ENCODE data around the gene MICU1. TPM values are rescaled to one million over a fixed set of nuclear protein-coding genes. Genes with fewer than 3 reads are reported as not detected.

The MICU1 gene
- total and polyA plus RNA-seq, 2 of the 13 experiments (the other 11 are each of a cell fraction or from before 2014, with no cell fraction given) = 32.5 to 56.1 TPM

DNA sequence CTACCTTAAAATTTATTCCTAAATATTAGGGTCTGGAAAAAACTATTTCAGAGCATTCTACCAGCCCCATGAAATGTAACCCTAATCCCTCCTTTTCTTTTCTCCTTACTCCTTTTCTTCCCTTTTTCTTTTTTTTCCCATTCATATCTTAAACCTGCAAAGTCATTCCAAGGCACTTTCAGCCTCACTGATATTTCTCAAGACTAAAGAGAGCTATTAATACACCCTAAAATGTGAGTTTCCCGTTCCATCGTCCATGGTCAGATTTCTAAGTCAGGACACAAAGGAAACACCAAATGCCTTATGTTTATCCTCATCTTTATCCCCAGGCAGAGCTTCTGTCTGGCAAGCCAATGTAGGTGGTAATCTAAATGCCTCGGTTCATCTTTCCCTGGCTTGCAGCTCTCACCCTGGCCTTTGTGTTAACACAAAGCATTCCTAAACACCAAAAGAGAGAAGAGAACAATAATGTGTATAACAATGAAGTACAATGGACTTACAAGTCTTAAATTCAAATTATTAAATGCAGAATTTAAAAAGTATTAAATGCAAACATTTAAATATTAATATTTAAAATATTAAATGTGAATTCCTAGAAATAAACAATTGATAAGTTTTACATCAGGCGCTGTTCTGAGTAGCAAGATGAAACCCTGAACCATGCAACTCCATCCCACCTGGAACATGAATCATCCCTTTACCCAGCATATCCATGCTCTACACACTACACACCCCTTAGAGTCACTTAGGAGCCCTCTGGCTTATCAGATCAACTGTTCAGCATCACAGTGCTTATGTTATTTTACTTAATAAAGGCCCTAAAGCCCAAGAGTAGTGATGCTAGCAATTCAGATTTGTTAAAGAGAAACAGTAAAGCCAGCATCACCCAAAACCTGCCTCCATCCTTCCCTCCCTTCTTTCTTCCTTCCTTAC, 26.8 kb downstream of the MICU1 start:
- H3K4me3 ChIP-seq (replicated peaks in 1 of 3; ENCODE audit: insufficient read depth in 1 of 3, low read depth in 2 of 3, low read length in 3 of 3) = no peak overlapping the region
- intact Hi-C loops (cut with micrococcal nuclease; ENCODE audit: unreplicated experiment) = no loop called here
- ATAC-seq (no peak), DNase-seq (ENCODE audit: low spot score) (no peak), FAIRE-seq (no peak)
- H3K79me2 ChIP-seq (ENCODE audit: insufficient read depth, low read length) = peaks cover 6% of the 10 kb centered on the region
- H3K4me2 ChIP-seq (ENCODE audit: low read depth, low read length) = no peak overlapping the region
- H3K27me3 ChIP-seq (ENCODE audit: control insufficient read depth in 1 of 2, insufficient read depth in 2 of 2, low read length in 2 of 2) = no peaks in the 10 kb centered on the region
- 95% methylated on average over 4 of the region's 4 CpGs for WGBS (ENCODE audit: low lambda C conversion rate)
- no peaks in the 10 kb centered on the region for H3K9me3 ChIP-seq (ENCODE audit: low read length)
- ChIA-PET POLR2A (no interaction called here), CTCF (ENCODE audit: low intra/inter-chr PET ratio, low total read pairs) (no interaction called here)
- H3K36me3 ChIP-seq (replicated peaks in 1 of 2; ENCODE audit: control insufficient read depth in 1 of 2, insufficient read depth in 2 of 2, low read length in 2 of 2) = no peaks in the 10 kb centered on the region
- no peak overlapping the region for H3K9ac ChIP-seq (ENCODE audit: insufficient read depth, low read depth, low read length)
- H3K4me1 ChIP-seq (ENCODE audit: insufficient read depth, low read length) = peaks cover 7% of the 10 kb centered on the region
- no peak overlapping the region for H2AFZ ChIP-seq (ENCODE audit: low read length)
- BruUV-seq (replicated peaks) = no TSS peak
- H3K27ac ChIP-seq (ENCODE audit: extremely low read length, insufficient read depth, low read length) = no peak overlapping the region
- in situ Hi-C loops (cut with HindIII; ENCODE audit: extremely low pct_ligation_motif_present, low pct_unique_long_range_greater_than_20kb) = no loop called here
- H4K20me1 ChIP-seq (ENCODE audit: insufficient read depth, low read length) = no peaks in the 10 kb centered on the region
- TF ChIP-seq ZNF264 (CRISPR knock-in tag; IDR thresholded peaks at IDR 0.05) (no peak), KLF13 (CRISPR knock-in tag; IDR thresholded peaks at IDR 0.05) (no peak)
- TF ChIP-seq, protein P1, sequence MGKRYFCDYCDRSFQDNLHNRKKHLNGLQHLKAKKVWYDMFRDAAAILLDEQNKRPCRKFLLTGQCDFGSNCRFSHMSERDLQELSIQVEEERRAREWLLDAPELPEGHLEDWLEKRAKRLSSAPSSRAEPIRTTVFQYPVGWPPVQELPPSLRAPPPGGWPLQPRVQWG (CRISPR knock-in tag; IDR thresholded peaks at IDR 0.05; ENCODE audit: borderline replicate concordance, low read depth) = no peak

DNA sequence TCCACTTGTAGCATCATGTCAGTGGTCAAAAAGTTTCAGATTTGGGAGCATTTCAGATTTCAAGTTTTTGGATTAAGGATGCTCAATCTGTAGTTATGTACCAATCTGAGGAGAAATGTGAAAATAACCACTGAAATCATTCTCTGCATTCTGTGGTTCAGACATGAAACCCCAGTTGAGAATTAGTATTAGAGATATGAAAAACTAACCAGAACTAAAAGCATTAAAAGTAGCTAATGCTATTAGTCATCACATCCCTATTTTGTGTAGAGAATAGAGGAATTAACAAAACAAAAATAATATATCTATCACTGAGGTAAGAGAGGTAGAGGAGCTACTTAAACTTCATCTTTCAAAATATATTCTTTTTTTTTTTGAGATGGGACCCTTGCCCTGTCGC, 28.0 kb downstream of the MICU1 start:
- no peak overlapping the region for H2AFZ ChIP-seq (ENCODE audit: low read length)
- no peaks in the 10 kb centered on the region for H3K9me3 ChIP-seq (ENCODE audit: low read length)
- ATAC-seq (no peak), FAIRE-seq (no peak), DNase-seq (ENCODE audit: low spot score) (no peak)
- H3K27me3 ChIP-seq (ENCODE audit: control insufficient read depth in 1 of 2, insufficient read depth in 2 of 2, low read length in 2 of 2) = no peaks in the 10 kb centered on the region
- H3K9ac ChIP-seq (ENCODE audit: insufficient read depth, low read depth, low read length) = no peak overlapping the region
- intact Hi-C loops (cut with micrococcal nuclease; ENCODE audit: unreplicated experiment) (no loop called here), in situ Hi-C loops (cut with HindIII; ENCODE audit: extremely low pct_ligation_motif_present, low pct_unique_long_range_greater_than_20kb) (no loop called here)
- H3K79me2 ChIP-seq (ENCODE audit: insufficient read depth, low read length) = peaks cover 17% of the 10 kb centered on the region
- POLR2A ChIA-PET = no interaction called here
- peaks cover 18% of the 10 kb centered on the region for H3K4me1 ChIP-seq (ENCODE audit: insufficient read depth, low read length)
- H3K4me3 ChIP-seq (replicated peaks in 1 of 3; ENCODE audit: insufficient read depth in 1 of 3, low read depth in 2 of 3, low read length in 3 of 3) = no peak overlapping the region
- no peak overlapping the region for H3K27ac ChIP-seq (ENCODE audit: extremely low read length, insufficient read depth, low read length)
- CTCF ChIA-PET (ENCODE audit: low intra/inter-chr PET ratio, low total read pairs) = no interaction called here
- no peaks in the 10 kb centered on the region for H4K20me1 ChIP-seq (ENCODE audit: insufficient read depth, low read length)
- TF ChIP-seq KLF13 (CRISPR knock-in tag; IDR thresholded peaks at IDR 0.05) (no peak), ZBTB21 (CRISPR knock-in tag; IDR thresholded peaks at IDR 0.05) (no peak), ATRX (CRISPR knock-in tag; IDR thresholded peaks at IDR 0.05; ENCODE audit: borderline replicate concordance) (no peak), ZNF605 (CRISPR knock-in tag; IDR thresholded peaks at IDR 0.05) (no peak), SIX4 (CRISPR knock-in tag; IDR thresholded peaks at IDR 0.05) (no peak)
- TF ChIP-seq, protein P2, sequence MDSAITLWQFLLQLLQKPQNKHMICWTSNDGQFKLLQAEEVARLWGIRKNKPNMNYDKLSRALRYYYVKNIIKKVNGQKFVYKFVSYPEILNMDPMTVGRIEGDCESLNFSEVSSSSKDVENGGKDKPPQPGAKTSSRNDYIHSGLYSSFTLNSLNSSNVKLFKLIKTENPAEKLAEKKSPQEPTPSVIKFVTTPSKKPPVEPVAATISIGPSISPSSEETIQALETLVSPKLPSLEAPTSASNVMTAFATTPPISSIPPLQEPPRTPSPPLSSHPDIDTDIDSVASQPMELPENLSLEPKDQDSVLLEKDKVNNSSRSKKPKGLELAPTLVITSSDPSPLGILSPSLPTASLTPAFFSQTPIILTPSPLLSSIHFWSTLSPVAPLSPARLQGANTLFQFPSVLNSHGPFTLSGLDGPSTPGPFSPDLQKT (CRISPR knock-in tag; IDR thresholded peaks at IDR 0.05; ENCODE audit: borderline replicate concordance) = no peak
- TF ChIP-seq, protein P3, sequence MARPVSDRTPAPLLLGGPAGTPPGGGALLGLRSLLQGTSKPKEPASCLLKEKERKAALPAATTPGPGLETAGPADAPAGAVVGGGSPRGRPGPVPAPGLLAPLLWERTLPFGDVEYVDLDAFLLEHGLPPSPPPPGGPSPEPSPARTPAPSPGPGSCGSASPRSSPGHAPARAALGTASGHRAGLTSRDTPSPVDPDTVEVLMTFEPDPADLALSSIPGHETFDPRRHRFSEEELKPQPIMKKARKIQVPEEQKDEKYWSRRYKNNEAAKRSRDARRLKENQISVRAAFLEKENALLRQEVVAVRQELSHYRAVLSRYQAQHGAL (CRISPR knock-in tag; IDR thresholded peaks at IDR 0.05; ENCODE audit: not compliant biosample characterization) = no peak
- TF ChIP-seq, protein P4, sequence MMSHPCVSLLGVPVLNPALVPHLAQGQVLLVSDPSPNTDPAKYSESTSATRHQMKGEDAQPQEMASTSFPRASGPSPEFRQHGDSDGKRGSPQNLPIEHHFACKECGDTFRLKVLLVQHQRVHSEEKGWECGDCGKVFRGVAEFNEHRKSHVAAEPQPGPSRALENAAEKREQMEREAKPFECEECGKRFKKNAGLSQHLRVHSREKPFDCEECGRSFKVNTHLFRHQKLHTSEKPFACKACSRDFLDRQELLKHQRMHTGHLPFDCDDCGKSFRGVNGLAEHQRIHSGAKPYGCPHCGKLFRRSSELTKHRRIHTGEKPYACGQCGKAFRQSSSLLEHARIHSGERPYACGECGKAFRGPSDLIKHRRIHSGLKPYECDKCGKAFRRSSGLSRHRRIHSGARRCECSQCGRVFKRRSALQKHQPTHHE (CRISPR knock-in tag; IDR thresholded peaks at IDR 0.05; ENCODE audit: borderline replicate concordance) = no peak
- H3K4me2 ChIP-seq (ENCODE audit: low read depth, low read length) = no peak overlapping the region
- WGBS (ENCODE audit: low lambda C conversion rate) = 100% methylated on average over 1 of the region's 1 CpG
- BruUV-seq (replicated peaks) = no TSS peak
- H3K36me3 ChIP-seq (replicated peaks in 1 of 2; ENCODE audit: control insufficient read depth in 1 of 2, insufficient read depth in 2 of 2, low read length in 2 of 2) = no peaks in the 10 kb centered on the region

Data from HepG2 (cell line).